GM23248 (cell line): Measurements from ENCODE around the gene WDR46.

Experiments used
- EZH2 ChIP-seq: fragments of 200-600 bp; sonication (generic); IDR thresholded peaks from 2 replicates; pipeline ENCODE4 v1.6.1; 2018; ENCODE audit warnings: antibody characterized with exemption, mild to moderate bottlenecking; ENCODE audit not compliant: insufficient read depth, poor library complexity, severe bottlenecking
- EZH2phosphoT487 ChIP-seq: fragments of 200-600 bp; sonication (generic); IDR thresholded peaks from 2 replicates; pipeline ENCODE4 v1.6.1; 2018; ENCODE audit warnings: antibody characterized with exemption, moderate library complexity, mild to moderate bottlenecking, low read depth; ENCODE audit not compliant: insufficient read depth

- TF ChIP-seq EZH2 (no peak), EZH2phosphoT487 (no peak)
These were observed 40.0 kb upstream of the WDR46 start for GRCh38 chr6:33329058-33329457.
